ENCODE results near the gene TRIM72. TPM values are rescaled to one million over a fixed set of nuclear protein-coding genes. Genes with fewer than 3 reads are reported as not detected.

The TRIM72 gene
- total and polyA plus RNA-seq, 2 donors (not counting 3 experiments of a cell fraction or from before 2014, with no cell fraction given): not detected

GRCh38 chr16:31268033-31268365 is 54.1 kb downstream of the TRIM72 start:
- ChIA-PET CTCF (no interaction called here), POLR2A (no interaction called here)
- no peak overlapping the region for H3K4me2 ChIP-seq (ENCODE audit: insufficient read depth, low read length)
- no peaks in the 10 kb centered on the region for H3K9me3 ChIP-seq (replicated peaks; ENCODE audit: control insufficient read depth, insufficient read depth, low read length)
- no peak overlapping the region for H3K27ac ChIP-seq (ENCODE audit: insufficient read depth, low read depth, low read length)
- H3K4me3 ChIP-seq (replicated peaks in 1 of 3; ENCODE audit: insufficient read depth in 1 of 3, low read depth in 1 of 3, low read length in 3 of 3): no peak overlapping the region
- H3K27me3 ChIP-seq (ENCODE audit: control insufficient read depth in 2 of 2, insufficient read depth in 2 of 2, low read length in 2 of 2): no peaks in the 10 kb centered on the region
- no peaks in the 10 kb centered on the region for H4K20me1 ChIP-seq (replicated peaks; ENCODE audit: control insufficient read depth, extremely low read depth, insufficient read depth, low read length)
- TF ChIP-seq MYC (IDR thresholded peaks at IDR 0.05; ENCODE audit: low read depth, low read length): no peak
- FAIRE-seq (no peak), DNase-seq (ENCODE audit: low read depth, low spot score) (no peak)
- H3K9me1 ChIP-seq (replicated peaks; ENCODE audit: control insufficient read depth, extremely low read depth, insufficient read depth, low read length): no peaks in the 10 kb centered on the region
- H2AFZ ChIP-seq (ENCODE audit: low read depth, low read length): no peak overlapping the region
- intact Hi-C loops (cut with micrococcal nuclease) (no loop called here), dilution Hi-C loops (cut with MboI; ENCODE audit: extremely low pct_ligation_motif_present, low sequenced_read_pairs) (no loop called here)
- no peaks in the 10 kb centered on the region for H3K79me2 ChIP-seq (ENCODE audit: control insufficient read depth, insufficient read depth, low read length)
- no peak overlapping the region for H3K9ac ChIP-seq (replicated peaks; ENCODE audit: extremely low read depth, insufficient read depth, low read length)
- no TSS peak for BruUV-seq (replicated peaks)
- no peaks in the 10 kb centered on the region for H3K4me1 ChIP-seq (ENCODE audit: control insufficient read depth, extremely low read depth, insufficient read depth, low read length)
- no peaks in the 10 kb centered on the region for H3K36me3 ChIP-seq (ENCODE audit: control insufficient read depth in 2 of 2, extremely low read depth in 1 of 2, insufficient read depth in 2 of 2, low read length in 2 of 2)

DNA sequence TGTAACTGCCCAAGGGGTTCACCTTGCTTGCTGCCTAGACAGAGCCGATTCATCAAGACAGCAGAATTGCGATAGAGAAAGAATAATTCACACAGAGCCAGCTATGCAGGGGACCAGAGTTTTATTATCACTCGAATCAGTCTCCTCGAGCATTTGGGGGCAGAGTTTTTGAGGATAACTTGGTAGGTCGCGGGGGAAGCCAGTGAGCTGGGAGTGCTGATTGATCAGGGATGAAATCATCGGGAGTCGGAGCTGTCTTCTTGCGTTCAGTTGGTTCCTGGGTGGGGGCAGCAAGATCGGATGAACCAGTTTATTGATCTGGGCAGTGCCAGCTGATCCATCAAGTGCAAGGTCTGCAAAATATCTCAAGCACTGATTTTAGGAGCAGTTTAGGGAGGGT is 55.0 kb downstream of the TRIM72 start:
- Histone ChIP-seq H3K9ac (replicated peaks; ENCODE audit: extremely low read depth, insufficient read depth, low read length) (no peak overlapping the region), H3K9me3 (replicated peaks; ENCODE audit: control insufficient read depth, insufficient read depth, low read length) (no peaks in the 10 kb centered on the region), H4K20me1 (replicated peaks; ENCODE audit: control insufficient read depth, extremely low read depth, insufficient read depth, low read length) (no peaks in the 10 kb centered on the region), H2AFZ (ENCODE audit: low read depth, low read length) (no peak overlapping the region), H3K36me3 (ENCODE audit: control insufficient read depth in 2 of 2, extremely low read depth in 1 of 2, insufficient read depth in 2 of 2, low read length in 2 of 2) (no peaks in the 10 kb centered on the region), H3K4me3 (replicated peaks in 1 of 3; ENCODE audit: insufficient read depth in 1 of 3, low read depth in 1 of 3, low read length in 3 of 3) (no peak overlapping the region), H3K27ac (ENCODE audit: insufficient read depth, low read depth, low read length) (no peak overlapping the region), H3K27me3 (ENCODE audit: control insufficient read depth in 2 of 2, insufficient read depth in 2 of 2, low read length in 2 of 2) (no peaks in the 10 kb centered on the region), H3K79me2 (ENCODE audit: control insufficient read depth, insufficient read depth, low read length) (no peaks in the 10 kb centered on the region), H3K9me1 (replicated peaks; ENCODE audit: control insufficient read depth, extremely low read depth, insufficient read depth, low read length) (no peaks in the 10 kb centered on the region), H3K4me2 (ENCODE audit: insufficient read depth, low read length) (no peak overlapping the region), H3K4me1 (ENCODE audit: control insufficient read depth, extremely low read depth, insufficient read depth, low read length) (no peaks in the 10 kb centered on the region)
- no peak for TF ChIP-seq POLR2AphosphoS5 (IDR thresholded peaks at IDR 0.05; ENCODE audit: insufficient read depth, low read depth, low read length)
- no peak for TF ChIP-seq POLR2A (IDR thresholded peaks at IDR 0.05; ENCODE audit: low read depth, low read length)
- TF ChIP-seq EZH2 (IDR thresholded peaks at IDR 0.05; ENCODE audit: borderline replicate concordance, low read depth, low read length, severe bottlenecking): no peak
- no peak for TF ChIP-seq CTCF (IDR thresholded peaks at IDR 0.05; ENCODE audit: extremely low read depth in 1 of 2, insufficient read depth in 1 of 2, low read depth in 1 of 2, low read length in 2 of 2)
- TF ChIP-seq FOS (IDR thresholded peaks at IDR 0.05; ENCODE audit: borderline replicate concordance, insufficient read depth, low read length): no peak
- intact Hi-C loops (cut with micrococcal nuclease): no loop called here
- ChIA-PET CTCF (no interaction called here), POLR2A (no interaction called here)
- no TSS peak for BruUV-seq (replicated peaks)
- dilution Hi-C loops (cut with MboI; ENCODE audit: extremely low pct_ligation_motif_present, low sequenced_read_pairs): no loop called here
- FAIRE-seq (no peak), DNase-seq (ENCODE audit: low read depth, low spot score) (no peak)

All from endothelial cell of umbilical vein (primary cell).